HG02678 (cell line): ENCODE data around the gene BCL7B.
"Not testable (repeated sequence)": the region's sequence is repeated elsewhere in the genome, so short reads cannot be mapped to it uniquely, and the experiment has no call there.

Experiments used
- ATAC-seq: cut with Tn5 transposase; IDR thresholded peaks from one replicate; pipeline ENCODE4 v1.9.1; 2021; ENCODE audit warnings: mild to moderate bottlenecking, moderate library complexity; ENCODE audit not compliant: unreplicated experiment

Gene BCL7B

GRCh38 chr7:73557397-73558257 is at the start of gene BCL7B:
BCL7B (minus strand) TSS chr7:73557690; CDS start chr7:73557578, 112 bp downstream.
- peak; percentile 54 for ATAC-seq

- no peak for ATAC-seq
These were observed 48.2 kb upstream of the BCL7B start for GRCh38 chr7:73605601-73606220.

- ATAC-seq = no peak
These were observed 45.5 kb upstream of the BCL7B start for GRCh38 chr7:73602721-73603651.

- ATAC-seq = no peak
These were observed 42.4 kb upstream of the BCL7B start for GRCh38 chr7:73599916-73600315.

- no peak for ATAC-seq
These were observed 41.8 kb upstream of the BCL7B start for GRCh38 chr7:73599151-73599882.

GRCh38 chr7:73597978-73598782 is 40.7 kb upstream of the BCL7B start:
- ATAC-seq = no peak

GRCh38 chr7:73596191-73597065 is 38.9 kb upstream of the BCL7B start:
- no peak for ATAC-seq

- ATAC-seq = no peak
These were observed 37.9 kb upstream of the BCL7B start for GRCh38 chr7:73595358-73595757.

- no peak for ATAC-seq
These were observed 35.9 kb upstream of the BCL7B start for GRCh38 chr7:73593207-73594045.

- no peak for ATAC-seq
These were observed 29.4 kb upstream of the BCL7B start for GRCh38 chr7:73586911-73587310.

GRCh38 chr7:73585196-73585595 is 27.7 kb upstream of the BCL7B start:
- no peak for ATAC-seq

- no peak for ATAC-seq
These were observed 25.2 kb upstream of the BCL7B start for GRCh38 chr7:73582664-73583202.

- not testable (repeated sequence) for ATAC-seq
These were observed 23.5 kb upstream of the BCL7B start for GRCh38 chr7:73581006-73581405.

GRCh38 chr7:73578342-73579128 is 21.0 kb upstream of the BCL7B start, which contains the start of gene TBL2:
TBL2 (minus strand) TSS chr7:73578579; CDS start chr7:73578549, 30 bp downstream.
- peak; percentile 90 for ATAC-seq

GRCh38 chr7:73577627-73578341 is 20.3 kb upstream of the BCL7B start:
- ATAC-seq = peak; percentile 9

- no peak for ATAC-seq
These were observed 16.3 kb upstream of the BCL7B start for GRCh38 chr7:73573791-73574190.
